GM12878 (cell line): ENCODE data around the gene KLHL24. TPM values are rescaled to one million over a fixed set of nuclear protein-coding genes. Genes with fewer than 3 reads are reported as not detected.
A peak's percentile ranks its signal among the peaks of the same experiment; 100 is the strongest.

Experiments
- ATAC-seq: fragments of 200-7000 bp; cut with Tn5 transposase; 3 replicates; pipeline ENCODE4 v1.9.1; 2020; ENCODE audit warnings: mild to moderate bottlenecking, moderate library complexity
- BruUV-seq: library from RNA; stranded (reverse); fragments of 400-500 nt; replicated peaks from 2 replicates; lab custom pipeline; 2021; lab: Mats Ljungman, UMichigan
- CTCF ChIA-PET: fragments of 300-600 bp; sonication (Branson Sonifier 250); formaldehyde crosslinking; extraction: SDS; loops from one replicate; lab custom pipeline; 2021; ENCODE audit warnings: inconsistent platforms; lab: Yijun Ruan, JAX
- POLR2A ChIA-PET: fragments of 350-600 bp; formaldehyde crosslinking; extraction: SDS; loops from one replicate; lab custom pipeline; 2021; ENCODE audit warnings: inconsistent platforms; lab: Charles Lee
- RAD21 ChIA-PET: fragments of 300-600 bp; sonication (Branson Sonifier 250); formaldehyde crosslinking; loops from one replicate; lab custom pipeline; 2023; ENCODE audit warnings: antibody characterized with exemption; ENCODE audit not compliant: unreplicated experiment; lab: Charles Lee
- SMC1A ChIA-PET: fragments of 300-600 bp; sonication (Branson Sonifier 250); formaldehyde crosslinking; loops from one replicate; lab custom pipeline; 2023; ENCODE audit not compliant: unreplicated experiment, uncharacterized antibody; lab: Charles Lee
- DNase-seq: peaks from one replicate; pipeline ENCODE4 v3.0.0-alpha.2; 2011; ENCODE audit warnings: low read depth, low spot score
- FAIRE-seq: peaks from 3 replicates; lab custom pipeline; 2011; peaks lifted over from hg19 to GRCh38; lab: Jason Lieb, UNC
- H2AFZ ChIP-seq: 2 replicates; pipeline ENCODE4 v1.6.0; 2011; ENCODE audit warnings: low read depth, low read length, control low read depth; ENCODE audit not compliant: control insufficient read depth
- H3K27ac ChIP-seq: 2 replicates; pipeline ENCODE4 v1.5.1; 2011; ENCODE audit warnings: control low read depth; ENCODE audit not compliant: control insufficient read depth, insufficient read depth
- H3K27me3 ChIP-seq, 2 experiments: replicated peaks in 1 of 2; 2 replicates each; pipeline versions ENCODE4 v1.6.0 to v1.6.1; 2011; ENCODE audit warnings: low read length in 1 of 2; ENCODE audit not compliant: control insufficient read depth in 2 of 2, insufficient read depth in 2 of 2
- H3K36me3 ChIP-seq, 2 experiments: 2 replicates each; pipeline ENCODE4 v1.5.1; 2011; ENCODE audit warnings: low read length in 1 of 2; ENCODE audit not compliant: control insufficient read depth in 2 of 2, insufficient read depth in 2 of 2
- H3K4me1 ChIP-seq: 2 replicates; pipeline ENCODE4 v1.6.1; 2011; ENCODE audit warnings: mild to moderate bottlenecking, low read length, moderate library complexity, mixed read lengths; ENCODE audit not compliant: control insufficient read depth, insufficient read depth
- H3K4me2 ChIP-seq: 2 replicates; pipeline ENCODE4 v1.6.0; 2011; ENCODE audit warnings: control low read depth; ENCODE audit not compliant: control insufficient read depth, insufficient read depth
- H3K4me3 ChIP-seq: fragments of 200-600 bp; sonication (generic); 2 replicates; pipeline ENCODE4 v1.5.1; 2016
- H3K79me2 ChIP-seq: 2 replicates; pipeline ENCODE4 v1.6.0; 2011; ENCODE audit warnings: low read length; ENCODE audit not compliant: control insufficient read depth, insufficient read depth
- H3K9ac ChIP-seq: 2 replicates; pipeline ENCODE4 v1.8.0; 2011; ENCODE audit warnings: low read length, control low read depth, mixed read lengths; ENCODE audit not compliant: control insufficient read depth, insufficient read depth
- H3K9me3 ChIP-seq: replicated peaks from 3 replicates; pipeline ENCODE4 v1.5.1; 2011; ENCODE audit warnings: mild to moderate bottlenecking, low read length; ENCODE audit not compliant: control insufficient read depth, insufficient read depth
- H4K20me1 ChIP-seq: 2 replicates; pipeline ENCODE4 v1.6.0; 2011; ENCODE audit not compliant: control insufficient read depth, insufficient read depth
- NBN ChIP-seq: fragments of 450-650 bp; IDR thresholded peaks from 2 replicates; pipeline ENCODE4 v1.6.1; 2016
- RCOR1 ChIP-seq: conservative IDR thresholded peaks from 2 replicates; pipeline ENCODE4 v1.6.1; 2012; ENCODE audit warnings: low read depth, low read length, improper control_type of control experiment
- WGBS: methylation state at CpG from one replicate; pipeline ENCODE4 v1.1.6; 2016; ENCODE audit warnings: low lambda C conversion rate; ENCODE audit not compliant: insufficient replicate concordance, insufficient coverage; ENCODE audit errors: missing lambda C conversion rate; 5-methylcytosine and 5-hydroxymethylcytosine counted together
- in situ Hi-C: fragments of 300-500 bp; cut with MboI; formaldehyde crosslinking; loops from 9 replicates; pipeline ENCODE4 v1.14.3; 2018; ENCODE audit warnings: mixed read lengths
- intact Hi-C: fragments of 100-400 bp; cut with micrococcal nuclease; formaldehyde crosslinking; loops from one replicate; pipeline ENCODE4 v1.14.2; 2022; ENCODE audit not compliant: unreplicated experiment
- polyA plus RNA-seq, 11 experiments: library from polyadenylated mRNA; depleted of rRNA in 4 of 11; unstranded in 6 of 11; stranded (reverse) in 5 of 11; fragments of >200 nt; fragmentation: Nextera tagmentation in 4 of 11; fragmentation: Illumina TruSeq in 1 of 11; extraction: Ambion mirVana in 4 of 11; extraction: Trizol in 1 of 11; gene quantifications; 1 replicate in 1 of 11; 2 replicates in 10 of 11; pipeline versions ENCODE4 v1.2.1 to v1.2.3, GENCODE V29; 2011 to 2016; ENCODE audit warnings: inconsistent platforms in 2 of 11, missing spikeins in 2 of 11, low read depth in 1 of 11
- total RNA-seq, 4 experiments: library from RNA; depleted of rRNA in 3 of 4; stranded (reverse); fragments of >200 nt in 3 of 4; fragmentation: Illumina TruSeq in 1 of 4; extraction: Trizol in 1 of 4; gene quantifications; 2 replicates each; pipeline versions ENCODE4 v1.2.1 to v1.2.3, GENCODE V29; 2013 to 2021
- TF ChIP-seq, protein P1 (sequence below): IDR thresholded peaks from 2 replicates; pipeline ENCODE4 v1.6.1; 2011; ENCODE audit warnings: borderline replicate concordance, low read depth, mild to moderate bottlenecking, moderate library complexity, low read length; ENCODE audit not compliant: insufficient read depth, poor library complexity, severe bottlenecking

The KLHL24 gene
- total and polyA plus RNA-seq, 10 of the 15 experiments (the other 5 are each of a cell fraction or from before 2014, with no cell fraction given) = 0.91 to 24.3 (median 5.3) TPM

DNA sequence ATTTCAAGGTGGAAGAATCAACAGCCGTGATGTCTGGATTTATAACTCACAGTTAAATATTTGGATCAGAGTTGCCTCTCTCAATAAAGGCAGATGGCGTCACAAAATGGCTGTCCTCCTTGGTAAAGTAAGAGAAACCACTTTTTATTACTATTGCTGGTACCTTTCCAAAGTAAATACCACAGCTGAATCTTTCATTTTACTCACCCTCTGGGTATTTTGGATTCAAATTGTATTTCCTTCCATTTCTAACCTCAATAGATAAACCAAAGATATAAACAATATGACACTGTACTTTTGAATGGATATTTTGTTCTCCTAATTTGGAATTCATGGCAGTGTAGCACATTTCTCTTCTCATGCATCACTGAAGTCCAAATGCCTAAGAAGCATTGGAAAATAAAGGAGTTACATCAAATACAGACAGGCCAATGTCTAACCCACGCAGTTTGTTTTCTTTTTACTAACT is 29.5 kb downstream of the KLHL24 start:
- no peaks in the 10 kb centered on the region for H3K9me3 ChIP-seq
- H3K27ac ChIP-seq = no peak overlapping the region
- TF ChIP-seq NBN (no peak), RCOR1 (no peak)
- no peak overlapping the region for H3K4me3 ChIP-seq
- BruUV-seq = no TSS peak
- 86% methylated on average over 3 of the region's 3 CpGs for WGBS
- H2AFZ ChIP-seq = no peak overlapping the region
- H3K36me3 ChIP-seq = no peaks in the 10 kb centered on the region; a peak in 1 of 4 replicates
- no peaks in the 10 kb centered on the region for H3K27me3 ChIP-seq
- no peak overlapping the region for H3K4me2 ChIP-seq
- H4K20me1 ChIP-seq = no peaks in the 10 kb centered on the region
- POLR2A ChIA-PET = interaction anchor here (0.7 to 1.1 kb wide), 2 partner anchors 11 to 58 kb away, joined by 3 read pairs; no protein-coding TSS in a partner anchor
- DNase-seq (no peak), ATAC-seq (no peak), FAIRE-seq (peak; percentile 35)
- no peak overlapping the region for H3K9ac ChIP-seq
- RAD21 ChIA-PET = no interaction called here
- SMC1A ChIA-PET = interaction anchor here (0.8 kb wide), 1 partner anchor 15 kb away, joined by 3 read pairs; no protein-coding TSS in a partner anchor
- H3K79me2 ChIP-seq = no peaks in the 10 kb centered on the region
- intact Hi-C loops = no loop called here
- H3K4me1 ChIP-seq = no peaks in the 10 kb centered on the region
- in situ Hi-C loops = no loop called here
- CTCF ChIA-PET = interaction anchor here (0.6 kb wide), 3 partner anchors 15 to 1616 kb away, joined by 3 to 4 read pairs (median 3); no protein-coding TSS in a partner anchor

DNA sequence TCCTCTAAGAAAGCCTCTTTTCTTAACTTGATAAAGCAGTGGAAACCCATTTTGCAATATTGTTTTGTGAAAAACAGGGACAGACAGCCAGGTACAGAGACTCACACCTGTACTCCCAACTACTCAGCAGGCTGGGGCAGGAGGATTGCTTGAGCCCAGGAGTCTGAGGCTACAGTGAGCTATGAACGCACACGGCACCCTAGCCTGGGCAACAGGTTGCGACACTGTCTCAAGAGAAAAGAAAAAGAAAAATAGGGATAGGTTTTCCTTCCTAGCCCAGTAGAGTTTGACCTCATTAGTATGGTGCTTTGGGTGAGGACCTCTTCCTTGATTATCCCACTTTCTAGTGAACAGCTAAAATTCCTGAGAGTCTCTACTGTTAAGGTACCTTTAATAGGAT is 44.6 kb downstream of the KLHL24 start:
- ChIA-PET POLR2A (interaction anchor here (1.4 kb wide), 1 partner anchor 16 kb away, joined by 3 read pairs; no protein-coding TSS in a partner anchor), RAD21 (no interaction called here), CTCF (interaction anchor here (0.6 kb wide), 1 partner anchor 15 kb away, joined by 3 read pairs; no protein-coding TSS in a partner anchor), SMC1A (interaction anchor here (0.8 kb wide), 1 partner anchor 17 kb away, joined by 3 read pairs; no protein-coding TSS in a partner anchor)
- TF ChIP-seq, protein P1, sequence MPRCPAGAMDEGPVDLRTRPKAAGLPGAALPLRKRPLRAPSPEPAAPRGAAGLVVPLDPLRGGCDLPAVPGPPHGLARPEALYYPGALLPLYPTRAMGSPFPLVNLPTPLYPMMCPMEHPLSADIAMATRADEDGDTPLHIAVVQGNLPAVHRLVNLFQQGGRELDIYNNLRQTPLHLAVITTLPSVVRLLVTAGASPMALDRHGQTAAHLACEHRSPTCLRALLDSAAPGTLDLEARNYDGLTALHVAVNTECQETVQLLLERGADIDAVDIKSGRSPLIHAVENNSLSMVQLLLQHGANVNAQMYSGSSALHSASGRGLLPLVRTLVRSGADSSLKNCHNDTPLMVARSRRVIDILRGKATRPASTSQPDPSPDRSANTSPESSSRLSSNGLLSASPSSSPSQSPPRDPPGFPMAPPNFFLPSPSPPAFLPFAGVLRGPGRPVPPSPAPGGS = peak; percentile 65
- no peak for TF ChIP-seq RCOR1
- Histone ChIP-seq H4K20me1 (no peaks in the 10 kb centered on the region), H3K27me3 (no peaks in the 10 kb centered on the region), H3K27ac (no peak overlapping the region), H2AFZ (no peak overlapping the region), H3K36me3 (no peaks in the 10 kb centered on the region), H3K9me3 (no peaks in the 10 kb centered on the region), H3K9ac (no peak overlapping the region), H3K79me2 (no peaks in the 10 kb centered on the region), H3K4me1 (no peaks in the 10 kb centered on the region), H3K4me2 (no peak overlapping the region), H3K4me3 (no peak overlapping the region)
- 85% methylated on average over 3 of the region's 3 CpGs for WGBS
- DNase-seq (no peak), FAIRE-seq (no peak), ATAC-seq (no peak)
- no TSS peak for BruUV-seq
- in situ Hi-C loops = no loop called here
- intact Hi-C loops = no loop called here
